GM18868 (cell line): Measurements from ENCODE around the gene EPHA7.

ENCODE experiments used
- ATAC-seq: cut with Tn5 transposase; IDR thresholded peaks from one replicate; pipeline ENCODE4 v1.9.1; 2021; ENCODE audit warnings: mild to moderate bottlenecking, moderate library complexity; ENCODE audit not compliant: unreplicated experiment

The EPHA7 gene

DNA sequence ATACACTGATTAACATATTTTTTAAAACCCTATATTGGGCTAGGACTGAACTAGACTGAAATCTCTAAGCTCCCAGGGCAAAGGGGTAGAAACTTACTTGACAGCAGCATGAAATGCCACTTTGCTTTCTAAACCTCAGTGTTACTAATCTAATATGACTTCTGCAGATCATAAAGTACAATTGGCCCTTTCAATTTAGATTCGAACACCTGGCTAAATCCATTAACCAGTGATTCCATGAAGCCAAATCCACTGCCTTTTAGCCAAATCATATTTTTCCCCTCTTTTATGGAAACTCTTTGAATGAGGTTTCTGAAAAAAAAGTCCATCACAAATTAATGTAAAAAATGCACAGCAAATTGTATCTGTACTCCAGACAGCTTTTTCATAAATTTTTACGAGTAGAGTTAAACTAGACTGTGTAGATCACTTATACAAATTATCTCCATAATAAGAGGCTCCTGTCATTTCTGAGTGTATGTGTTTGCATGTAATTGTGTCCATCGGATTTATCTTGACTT is 25.7 kb downstream of the EPHA7 start:
- no peak for ATAC-seq

DNA sequence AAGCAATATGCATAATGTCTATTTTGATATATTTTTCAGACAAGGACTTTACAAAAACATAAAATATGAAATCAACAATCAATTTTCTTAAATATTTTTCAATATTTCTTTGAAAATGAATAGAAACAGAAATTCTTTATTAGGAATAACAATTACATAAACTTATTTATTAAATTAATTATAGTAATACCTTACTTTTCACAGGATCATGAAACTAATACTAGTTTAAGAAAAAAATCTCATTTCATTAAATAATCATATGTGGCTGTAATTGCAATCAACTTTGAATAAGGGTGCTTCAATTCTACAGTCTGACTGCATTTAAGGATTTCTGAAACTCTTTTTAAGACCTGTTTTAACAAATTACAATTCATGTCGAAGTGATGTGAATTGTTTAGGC is 26.6 kb downstream of the EPHA7 start:
- ATAC-seq, result no peak

DNA sequence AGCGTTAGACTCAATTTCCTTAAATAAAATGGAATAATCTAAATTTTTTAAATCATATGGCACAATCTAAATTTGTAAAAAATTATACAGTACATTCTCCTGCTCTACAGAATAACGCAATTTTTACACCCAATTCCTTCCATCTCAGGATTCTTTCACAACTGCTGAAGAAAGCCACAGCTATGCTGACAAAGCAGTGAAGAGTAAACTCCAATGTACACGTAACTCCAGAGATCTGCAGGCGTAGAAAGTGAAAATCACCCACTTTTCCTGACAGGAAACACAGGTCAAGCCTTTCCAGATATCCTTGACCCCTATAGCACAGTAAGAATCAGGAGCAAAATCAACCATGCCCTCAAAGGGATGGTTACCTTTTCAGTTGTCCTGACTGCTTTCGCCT is 27.4 kb downstream of the EPHA7 start:
- no peak for ATAC-seq

DNA sequence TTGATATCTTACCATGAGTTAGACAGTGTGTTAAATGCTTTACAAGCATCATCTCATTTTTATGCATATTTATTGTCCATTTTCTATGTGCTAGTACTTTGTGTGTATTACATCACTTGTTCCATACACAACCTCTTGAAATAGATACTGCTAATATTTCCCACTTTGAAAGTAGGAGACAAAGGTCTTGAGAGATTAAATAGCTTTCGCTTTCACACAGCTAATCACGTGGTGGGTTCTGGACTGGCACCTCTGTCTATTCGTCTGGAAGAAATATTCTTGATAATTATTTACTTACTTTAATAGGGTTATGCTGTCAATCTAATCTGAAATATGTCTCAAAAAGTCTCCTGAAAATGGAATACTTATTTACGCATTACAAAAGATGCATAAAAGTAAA is 30.2 kb downstream of the EPHA7 start:
- ATAC-seq, result no peak

DNA sequence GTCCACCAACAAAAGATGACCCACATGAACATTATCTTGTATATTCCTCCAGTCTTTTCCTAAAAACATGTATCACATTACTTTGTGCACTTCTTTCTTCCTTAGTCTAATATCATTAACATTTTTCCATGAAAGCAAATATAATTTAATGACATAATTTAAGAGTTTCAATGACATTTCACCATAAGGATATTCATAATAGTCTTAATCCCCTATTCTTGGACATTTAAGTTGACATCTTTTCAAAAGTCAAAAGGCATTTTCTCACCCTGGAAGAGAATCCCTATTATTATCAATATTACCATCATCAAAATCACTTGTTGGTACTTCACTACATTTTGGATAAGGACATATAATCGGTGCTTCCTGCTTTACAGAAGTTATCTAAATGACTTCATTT is 31.3 kb downstream of the EPHA7 start:
- no peak for ATAC-seq

DNA sequence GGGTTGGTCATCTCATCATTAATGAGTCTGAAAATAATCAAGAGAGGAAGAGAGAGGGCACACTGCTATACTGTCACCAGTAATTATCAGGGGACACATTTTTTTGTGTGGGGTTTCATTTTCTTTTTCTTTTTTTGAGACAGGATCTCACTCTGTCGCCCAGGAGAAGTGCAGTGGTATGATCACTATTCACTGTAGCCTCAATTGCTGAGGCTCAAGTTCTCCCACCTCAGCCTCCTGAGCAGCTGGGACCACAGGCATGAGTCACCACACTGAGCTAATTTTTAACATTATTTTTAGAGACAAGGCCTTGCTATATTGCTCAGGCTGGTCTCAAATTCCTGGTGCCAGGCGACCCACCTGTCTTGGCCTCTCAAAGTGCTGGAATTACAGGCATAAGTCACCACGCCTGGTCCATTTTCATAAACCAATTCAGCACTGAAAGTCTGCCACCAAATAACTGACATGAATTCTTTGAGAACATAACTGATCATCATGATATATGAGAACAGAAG is 43.3 kb downstream of the EPHA7 start:
- no peak for ATAC-seq

DNA sequence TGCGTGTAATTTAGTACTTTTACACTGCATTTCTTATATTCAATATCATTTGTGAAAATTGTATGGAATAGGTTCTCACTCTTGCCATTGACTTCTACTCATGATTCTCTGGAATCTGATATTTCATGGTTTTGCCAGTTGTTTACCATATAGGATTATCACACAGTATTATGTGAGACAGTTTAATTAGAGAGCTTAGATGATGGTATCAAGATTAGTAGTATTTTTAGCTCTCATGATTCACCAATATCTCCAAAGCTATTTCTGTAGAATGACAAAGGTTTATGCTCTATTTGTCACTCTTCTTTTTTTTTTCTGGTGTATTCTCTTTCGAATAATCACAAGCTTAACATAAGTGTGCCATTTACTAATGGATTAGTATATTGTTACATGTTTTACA is 45.9 kb downstream of the EPHA7 start:
- ATAC-seq, result no peak

DNA sequence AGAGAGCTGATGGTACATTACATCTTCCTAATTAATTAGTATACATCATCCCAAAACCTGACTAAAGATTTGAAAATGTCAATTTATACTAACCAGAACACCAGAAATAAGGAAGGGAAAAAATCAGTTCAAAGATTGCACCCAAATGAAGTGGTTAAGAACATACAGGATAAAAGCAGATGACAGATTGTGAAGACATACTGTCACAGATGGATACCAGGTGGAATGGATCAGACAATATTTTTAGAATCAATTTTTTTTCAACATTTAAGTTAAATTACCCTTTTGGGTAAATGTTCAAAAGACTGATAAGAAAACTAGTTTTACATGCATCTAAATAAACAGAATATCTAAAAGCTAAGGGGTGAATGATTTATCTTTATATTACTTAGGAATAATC is 47.6 kb downstream of the EPHA7 start:
- no peak for ATAC-seq

DNA sequence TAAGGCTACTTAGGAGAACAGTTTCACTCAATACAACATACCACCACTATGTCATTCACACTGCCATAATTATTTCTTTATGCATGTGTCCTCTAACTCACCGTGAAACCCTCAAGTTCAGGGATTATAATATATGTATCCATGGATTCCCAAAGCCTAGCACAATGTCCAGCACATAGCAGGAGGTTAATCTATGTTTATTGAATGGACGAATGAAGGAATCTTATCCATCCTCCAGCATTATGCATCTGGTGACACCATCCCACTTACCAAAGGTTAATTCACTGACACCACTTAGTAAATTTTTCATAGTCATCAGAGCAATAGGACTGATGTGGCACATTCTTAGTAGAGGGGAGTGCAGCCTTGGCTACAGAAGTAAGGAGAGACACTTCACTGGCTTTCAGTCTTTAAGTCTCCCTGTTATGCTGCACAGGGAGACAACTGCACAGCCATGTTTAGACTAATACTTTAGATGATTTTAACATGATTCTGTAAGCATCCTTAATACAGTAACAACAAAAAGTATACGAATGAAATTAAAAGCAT is 49.7 kb downstream of the EPHA7 start:
- ATAC-seq, result no peak

DNA sequence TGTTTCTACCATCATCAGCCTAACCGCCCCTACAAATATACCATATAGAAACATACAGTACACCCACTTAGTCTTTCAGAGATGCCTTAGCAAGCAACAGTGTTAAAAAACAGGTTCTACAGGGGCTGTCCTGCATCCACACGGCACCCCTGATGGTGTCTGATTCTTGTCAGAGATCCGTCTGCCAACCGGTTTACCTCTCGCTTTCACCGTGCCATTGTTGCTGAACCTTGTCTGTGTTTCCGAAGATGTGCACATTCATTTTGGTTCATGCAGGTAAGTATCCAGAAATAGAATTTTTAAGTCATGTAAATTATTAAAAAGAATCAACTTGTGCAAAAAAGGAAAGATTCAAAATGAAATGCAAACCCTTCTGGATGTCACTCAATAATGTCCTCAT is 52.9 kb downstream of the EPHA7 start:
- no peak for ATAC-seq

DNA sequence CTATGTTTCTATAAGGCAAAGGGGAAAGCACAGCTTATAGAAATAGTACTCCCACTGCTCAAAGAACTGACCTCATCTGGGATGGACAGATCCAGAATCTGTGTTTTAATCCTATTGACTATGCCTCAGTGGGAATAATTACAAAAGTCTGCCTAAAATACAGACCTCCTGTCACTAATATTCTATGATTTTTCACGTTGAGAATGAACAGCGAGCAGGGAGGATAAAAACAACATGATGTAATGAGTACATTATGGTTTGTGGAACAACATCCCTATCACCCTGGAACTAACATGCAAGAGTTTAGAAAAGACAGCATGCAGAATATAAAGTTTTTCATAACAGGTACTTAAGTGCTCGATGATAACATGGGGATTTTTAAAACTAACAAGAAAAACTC is 53.9 kb downstream of the EPHA7 start:
- no peak for ATAC-seq

DNA sequence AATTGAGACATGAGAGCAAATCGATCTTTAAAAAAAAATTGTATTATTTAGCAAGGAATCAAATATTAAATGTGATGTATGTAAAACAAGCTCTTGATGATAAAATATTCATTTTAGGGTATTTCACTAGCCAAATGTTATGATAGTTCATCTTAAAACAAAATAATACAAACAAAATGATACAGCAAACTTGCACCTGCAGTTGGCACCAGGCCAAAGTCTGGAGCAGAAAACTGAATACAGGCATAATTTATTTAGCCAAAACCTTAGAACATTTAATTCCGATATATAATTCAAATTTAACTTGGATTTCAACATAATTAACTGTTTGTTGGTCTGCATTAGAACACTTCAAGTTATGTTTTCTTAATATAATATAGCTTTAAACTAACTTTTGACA is 60.9 kb downstream of the EPHA7 start:
- ATAC-seq, result no peak

DNA sequence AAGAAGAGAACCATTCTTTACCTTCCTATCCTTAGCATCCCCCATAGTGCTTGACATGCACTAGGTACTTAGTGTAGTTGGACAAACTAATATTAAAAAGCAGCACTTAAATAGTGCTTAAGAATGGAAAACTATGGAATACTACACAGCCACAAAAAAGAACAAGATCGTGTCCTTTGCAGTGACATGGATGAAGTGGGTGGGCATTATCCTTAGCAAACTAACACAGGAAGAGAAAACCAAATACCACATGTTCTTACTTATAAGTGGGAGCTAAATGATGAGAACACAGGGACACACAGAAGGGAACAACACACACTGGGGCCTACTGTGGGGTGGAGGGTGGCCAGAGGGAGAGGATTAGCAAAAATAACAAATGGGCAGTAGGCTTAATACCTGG is 66.8 kb downstream of the EPHA7 start:
- no peak for ATAC-seq

DNA sequence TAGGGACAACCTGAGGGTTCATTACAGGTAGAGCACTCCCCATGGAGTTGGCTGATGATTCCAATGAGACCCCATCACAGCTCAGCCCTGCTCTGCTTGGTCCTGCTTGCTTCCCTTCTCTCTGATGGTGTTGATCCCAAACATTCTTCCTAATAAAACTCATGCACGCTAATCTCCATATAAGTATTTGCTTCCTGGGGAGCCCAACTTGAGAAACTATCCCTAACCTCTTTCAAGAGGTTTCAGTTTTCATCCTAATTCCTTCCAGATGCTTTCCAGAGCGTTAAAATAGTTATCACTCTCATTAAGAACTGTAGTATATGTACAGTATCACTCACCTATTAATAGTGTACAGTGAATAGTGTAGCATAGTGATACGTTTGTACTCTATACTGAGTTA is 68.1 kb downstream of the EPHA7 start:
- ATAC-seq, result no peak

DNA sequence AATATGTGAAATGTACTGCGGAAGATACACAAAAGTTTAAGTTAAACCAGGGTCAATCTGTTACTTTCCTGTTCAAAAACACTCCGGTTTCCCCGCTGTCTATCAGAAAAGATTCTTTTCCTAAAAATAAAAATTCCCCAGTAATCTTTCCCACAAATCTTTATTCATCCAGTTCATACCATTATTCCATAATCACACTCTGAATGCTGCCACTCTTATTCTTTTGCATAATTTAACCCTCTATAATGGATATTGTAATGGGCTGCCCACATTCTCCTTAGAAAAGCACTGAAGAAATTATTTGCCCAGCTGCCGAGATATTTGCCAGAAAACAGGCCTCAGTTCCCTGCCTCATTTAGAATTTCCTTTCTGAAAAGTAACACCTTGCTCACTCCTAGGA is 68.6 kb downstream of the EPHA7 start:
- no peak for ATAC-seq

DNA sequence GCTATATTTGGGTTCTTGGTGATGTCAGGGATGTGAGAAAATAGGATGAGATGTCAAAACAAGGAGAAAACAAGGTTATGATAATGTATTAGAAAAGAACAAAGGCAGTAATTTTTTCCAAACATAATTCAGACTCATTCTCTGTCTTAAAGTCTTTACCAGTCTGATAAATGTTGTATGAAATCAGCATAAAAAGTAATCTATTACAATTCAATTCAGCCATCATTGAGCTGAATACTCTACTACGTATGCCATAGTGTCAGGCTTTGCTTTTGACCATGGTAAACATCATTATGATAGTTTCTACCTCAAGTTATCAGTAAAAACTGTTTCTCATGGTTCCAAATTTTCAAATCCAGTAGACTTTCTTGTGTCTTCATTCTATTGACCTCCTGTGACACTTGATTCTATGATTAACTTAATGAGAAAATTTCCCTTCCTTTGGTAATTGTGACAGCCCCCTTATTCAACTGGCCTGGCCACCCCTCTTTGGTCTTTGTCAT is 75.0 kb downstream of the EPHA7 start:
- ATAC-seq, result no peak

DNA sequence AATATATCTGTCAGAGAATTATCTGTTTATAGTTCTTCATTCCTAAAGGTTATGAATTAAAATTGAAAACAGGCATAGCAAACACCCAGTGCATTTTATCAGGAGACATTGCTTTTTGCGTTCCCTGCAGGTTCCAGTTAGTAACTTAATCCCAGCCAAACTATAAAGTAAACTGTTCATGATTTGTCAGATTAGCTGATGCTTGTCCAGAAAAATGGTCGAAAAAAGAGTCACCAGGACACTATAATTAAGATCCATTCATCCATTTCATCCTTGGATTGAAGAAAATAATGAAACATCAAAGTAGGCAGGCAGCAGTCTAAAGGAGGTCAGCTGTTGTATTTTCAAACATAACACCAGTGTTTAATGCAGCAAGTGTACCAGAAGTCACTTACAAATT is 75.9 kb downstream of the EPHA7 start:
- ATAC-seq, result no peak

DNA sequence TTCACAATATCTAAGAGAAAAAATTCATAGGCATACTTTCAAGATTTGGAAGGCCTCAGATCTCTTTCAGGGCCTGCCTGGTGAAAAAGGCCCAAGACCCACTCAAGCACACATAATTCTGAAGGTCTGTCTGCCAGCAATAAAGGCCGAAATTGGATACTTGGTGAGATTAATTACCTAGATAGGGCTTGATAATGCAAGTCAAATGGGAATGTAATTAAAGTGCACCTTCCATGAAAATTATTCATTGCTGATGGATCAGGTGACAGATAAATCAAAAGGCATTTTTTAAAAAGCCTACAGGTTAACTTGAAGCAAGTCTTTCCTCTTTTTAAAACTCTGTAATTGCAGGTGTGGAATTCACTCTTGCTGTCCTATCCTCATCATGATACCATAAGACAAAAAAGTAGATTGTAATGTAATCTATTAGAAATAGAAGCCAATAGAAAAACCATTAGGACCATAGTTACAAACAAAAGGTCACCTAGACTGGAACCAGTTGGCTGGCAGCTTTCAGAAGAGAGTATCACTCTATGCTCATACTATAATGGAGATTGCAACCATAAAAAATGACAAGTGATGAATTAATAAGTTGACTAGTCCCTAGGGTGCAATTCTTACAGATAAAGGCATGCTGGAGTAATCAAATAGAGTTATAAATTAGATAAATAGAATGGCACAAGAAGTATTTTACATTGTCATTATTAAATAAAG is 77.3 kb downstream of the EPHA7 start:
- ATAC-seq, result no peak

DNA sequence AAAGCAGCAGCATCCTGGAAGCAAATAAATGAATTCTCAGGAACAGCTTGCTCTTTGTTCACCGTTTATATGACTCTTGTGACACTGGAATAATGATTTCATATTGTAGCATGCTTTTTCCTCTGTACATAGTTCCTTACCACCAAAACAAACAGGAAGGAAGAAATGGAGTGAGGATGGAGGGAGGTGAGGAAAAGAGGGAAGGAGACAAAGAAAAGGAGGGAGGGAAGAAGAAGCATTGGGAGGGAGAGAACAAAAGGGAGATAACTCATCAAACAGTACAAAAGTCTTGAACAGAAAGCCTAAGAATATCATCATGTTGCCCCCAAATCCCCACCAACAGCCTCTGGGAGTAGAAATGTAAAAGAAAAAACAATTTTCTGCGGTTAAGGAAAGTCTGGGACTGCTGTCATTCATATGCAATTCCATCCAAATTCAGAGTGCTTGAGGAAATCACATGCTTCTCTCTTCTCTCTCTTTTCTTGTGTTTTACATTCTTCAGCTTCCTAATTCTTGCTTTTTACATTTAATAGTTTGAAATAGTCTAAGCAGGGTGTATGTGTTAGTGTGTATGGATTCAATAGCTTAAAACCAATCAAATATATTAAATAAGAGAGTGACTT is 81.5 kb downstream of the EPHA7 start:
- ATAC-seq, result no peak

DNA sequence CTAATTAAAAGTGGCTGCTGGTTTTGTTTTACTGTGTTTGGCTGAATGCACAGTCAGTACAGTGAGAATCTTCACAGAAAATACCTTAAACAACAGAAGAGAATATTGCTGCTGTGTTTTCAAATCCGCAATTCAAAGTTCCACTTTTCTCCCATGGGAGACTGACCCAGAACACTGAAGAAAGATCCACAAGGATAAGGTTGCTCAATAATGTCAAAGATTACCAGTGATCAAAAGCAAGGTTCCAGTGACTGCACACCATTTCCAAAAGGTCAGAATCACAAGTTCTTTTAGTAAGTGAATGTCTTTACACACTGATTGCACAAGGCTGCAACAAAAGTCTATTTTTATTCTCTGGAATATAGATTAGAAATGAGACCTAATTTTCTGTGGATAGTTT is 82.3 kb downstream of the EPHA7 start:
- ATAC-seq, result no peak

DNA sequence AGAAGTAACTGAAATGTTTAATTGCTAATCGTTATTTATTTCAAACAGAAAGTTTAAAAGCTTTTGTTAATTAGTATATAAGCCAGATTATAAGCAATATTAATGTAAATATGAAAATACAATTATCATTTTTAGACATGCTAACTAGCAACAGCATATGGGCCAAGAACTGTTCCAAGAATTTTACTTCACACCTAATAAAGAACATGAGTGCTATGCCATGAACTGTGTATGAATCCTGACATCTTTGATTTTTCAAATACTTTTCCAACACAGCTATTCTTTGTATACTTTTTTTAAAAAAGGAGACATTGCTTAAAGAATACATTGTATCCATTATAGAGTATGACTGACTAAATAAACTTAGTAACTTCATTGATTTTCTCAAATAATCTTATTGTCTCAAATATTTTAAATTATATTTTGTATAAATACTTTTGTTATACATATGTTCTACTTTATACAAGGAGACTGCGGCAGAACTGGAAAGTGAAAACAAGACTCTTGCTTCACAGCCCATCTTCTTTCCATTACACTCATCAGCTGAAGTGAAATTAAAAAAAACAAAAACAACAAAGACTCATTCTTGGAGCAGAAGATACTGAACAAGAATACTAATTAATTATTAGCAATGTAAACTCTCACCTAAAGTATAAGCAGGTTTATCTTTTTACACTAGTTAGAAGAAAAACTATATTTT is 89.9 kb downstream of the EPHA7 start:
- no peak for ATAC-seq
